B cell (primary cell): ENCODE measurements around the gene KIRREL1. TPM values are rescaled to one million over a fixed set of nuclear protein-coding genes. Genes with fewer than 3 reads are reported as not detected.

Experiments
- ATAC-seq: fragments of 200-7000 bp; cut with Tn5 transposase; one replicate; pipeline ENCODE4 v1.10.0; 2021; ENCODE audit warnings: low read depth, mild to moderate bottlenecking, moderate number of reproducible peaks, moderate library complexity
- CTCF ChIA-PET: fragments of 350-600 bp; sonication (Branson Sonifier 250); formaldehyde crosslinking; loops from one replicate; lab custom pipeline; 2021; ENCODE audit warnings: antibody characterized with exemption, inconsistent platforms; lab: Charles Lee
- POLR2A ChIA-PET: fragments of 350-600 bp; sonication (Branson Sonifier 250); formaldehyde crosslinking; loops from one replicate; lab custom pipeline; 2021; ENCODE audit warnings: antibody characterized with exemption; lab: Charles Lee
- DNase-seq: peaks from one replicate; pipeline ENCODE4 v3.0.0; 2013
- H2AFZ ChIP-seq: 2 replicates; pipeline ENCODE4 v1.6.1; 2012; ENCODE audit warnings: mild to moderate bottlenecking, low read depth, low read length; ENCODE audit not compliant: insufficient read depth, poor library complexity, severe bottlenecking
- H3K27ac ChIP-seq, 2 donors: 1 replicate in 1 of 2; 2 replicates in 1 of 2; pipeline ENCODE4 v1.5.1; 2012 to 2013; ENCODE audit warnings: low read length in 2 of 2, mild to moderate bottlenecking in 2 of 2, moderate library complexity in 1 of 2
- H3K27me3 ChIP-seq, 4 experiments: fragments of 200-600 bp in 1 of 4; sonication (generic) in 1 of 4; replicated peaks in 1 of 4; 1 replicate in 2 of 4; 2 replicates in 2 of 4; pipeline versions ENCODE4 v1.6.1 to v1.7.0; 2013 to 2016; ENCODE audit warnings: low read length in 3 of 4, mild to moderate bottlenecking in 2 of 4, mixed read lengths in 1 of 4, moderate library complexity in 1 of 4; ENCODE audit not compliant: insufficient read depth in 4 of 4, control insufficient read depth in 3 of 4; ENCODE audit errors: control extremely low read depth in 1 of 4
- H3K36me3 ChIP-seq, 2 experiments: replicated peaks in 1 of 2; 1 replicate in 1 of 2; 2 replicates in 1 of 2; pipeline versions ENCODE4 v1.6.1 to v1.7.1; 2013; ENCODE audit warnings: low read length in 1 of 2; ENCODE audit not compliant: insufficient read depth in 2 of 2, control insufficient read depth in 1 of 2; ENCODE audit errors: control extremely low read depth in 1 of 2, extremely low read depth in 1 of 2
- H3K4me1 ChIP-seq, 2 donors: fragments of 200-600 bp in 1 of 2; sonication (generic) in 1 of 2; 1 replicate in 1 of 2; 2 replicates in 1 of 2; pipeline versions ENCODE4 v1.5.1 to v1.6.1; 2013 to 2017; ENCODE audit warnings: low read length in 2 of 2; ENCODE audit not compliant: control insufficient read depth in 2 of 2, insufficient read depth in 2 of 2
- H3K4me2 ChIP-seq: replicated peaks from 2 replicates; pipeline ENCODE3; 2012; ENCODE audit warnings: mild to moderate bottlenecking, low read depth, low read length; ENCODE audit not compliant: poor library complexity, severe bottlenecking
- H3K4me3 ChIP-seq, 5 experiments: fragments of 200-600 bp in 1 of 5; sonication (generic) in 1 of 5; 1 replicate in 3 of 5; 2 replicates in 2 of 5; pipeline versions ENCODE4 v1.5.1 to v1.7.0; 2011 to 2016; ENCODE audit warnings: low read length in 4 of 5, mild to moderate bottlenecking in 4 of 5, low read depth in 2 of 5, control low read depth in 1 of 5, moderate library complexity in 1 of 5; ENCODE audit not compliant: insufficient read depth in 1 of 5; ENCODE audit errors: control extremely low read depth in 1 of 5, extremely low read depth in 1 of 5
- H3K79me2 ChIP-seq: fragments of 200-600 bp; sonication (generic); one replicate; pipeline ENCODE4 v1.6.0; 2016; ENCODE audit warnings: low read length; ENCODE audit not compliant: control insufficient read depth, insufficient read depth
- H3K9ac ChIP-seq: fragments of 200-600 bp; sonication (generic); 2 replicates; pipeline ENCODE4 v1.6.1; 2017; ENCODE audit warnings: mild to moderate bottlenecking, low read length, moderate library complexity
- H3K9me3 ChIP-seq, 3 donors: one replicate each; pipeline versions ENCODE4 v1.6.1 to v1.7.1; 2013; ENCODE audit warnings: low read length in 2 of 3; ENCODE audit not compliant: control insufficient read depth in 2 of 3, insufficient read depth in 1 of 3; ENCODE audit errors: control extremely low read depth in 1 of 3
- H4K20me1 ChIP-seq: 2 replicates; pipeline ENCODE4 v1.6.0; 2012; ENCODE audit warnings: mild to moderate bottlenecking, low read length; ENCODE audit not compliant: insufficient read depth, control insufficient read depth, poor library complexity, severe bottlenecking
- H3K27ac Mint-ChIP-seq: one replicate; pipeline ENCODE4 v1.8.0; 2021; ENCODE audit warnings: mixed read lengths
- H3K27me3 Mint-ChIP-seq: one replicate; pipeline ENCODE4 v1.8.0; 2021; ENCODE audit warnings: mixed read lengths
- H3K4me1 Mint-ChIP-seq: one replicate; pipeline ENCODE4 v1.8.0; 2021; ENCODE audit warnings: mixed read lengths
- H3K4me3 Mint-ChIP-seq: one replicate; pipeline ENCODE4 v1.8.0; 2021; ENCODE audit warnings: mixed read lengths
- H3K9me3 Mint-ChIP-seq: one replicate; pipeline ENCODE4 v1.8.0; 2022; ENCODE audit warnings: mixed read lengths; ENCODE audit not compliant: insufficient read depth
- EZH2 ChIP-seq: IDR thresholded peaks from 2 replicates; pipeline ENCODE4 v1.6.1; 2012; ENCODE audit warnings: borderline replicate concordance, low read depth, mild to moderate bottlenecking, moderate library complexity, low read length; ENCODE audit not compliant: insufficient read depth, poor library complexity, severe bottlenecking
- WGBS: methylation state at CpG from one replicate; pipeline ENCODE4 v1.1.5; 2013; ENCODE audit warnings: missing lambda C conversion rate; ENCODE audit not compliant: insufficient coverage; 5-methylcytosine and 5-hydroxymethylcytosine counted together
- intact Hi-C: fragments of 100-400 bp; cut with micrococcal nuclease; formaldehyde crosslinking; loops from one replicate; pipeline ENCODE4 v1.10.0; 2022
- polyA plus RNA-seq: library from polyadenylated mRNA; depleted of rRNA; stranded (reverse); fragments of >200 nt; gene quantifications from 2 replicates; pipeline ENCODE4 v1.2.3, GENCODE V29; 2012
- total RNA-seq, 2 donors: library from RNA; stranded (reverse); fragments of 120-200 nt in 1 of 2; gene quantifications; 1 replicate in 1 of 2; 2 replicates in 1 of 2; pipeline versions ENCODE4 v1.2.3 to v1.2.4, GENCODE V29; 2013 to 2022
- TF ChIP-seq, protein P1 (sequence below): fragments of 200-600 bp; IDR thresholded peaks from one replicate; pipeline ENCODE4 v1.8.0; 2022; ENCODE audit warnings: antibody characterized with exemption, mild to moderate bottlenecking

The KIRREL1 gene
- total and polyA plus RNA-seq, 2 donors (not counting 1 experiment from before 2014, with no cell fraction given) = not detected

DNA sequence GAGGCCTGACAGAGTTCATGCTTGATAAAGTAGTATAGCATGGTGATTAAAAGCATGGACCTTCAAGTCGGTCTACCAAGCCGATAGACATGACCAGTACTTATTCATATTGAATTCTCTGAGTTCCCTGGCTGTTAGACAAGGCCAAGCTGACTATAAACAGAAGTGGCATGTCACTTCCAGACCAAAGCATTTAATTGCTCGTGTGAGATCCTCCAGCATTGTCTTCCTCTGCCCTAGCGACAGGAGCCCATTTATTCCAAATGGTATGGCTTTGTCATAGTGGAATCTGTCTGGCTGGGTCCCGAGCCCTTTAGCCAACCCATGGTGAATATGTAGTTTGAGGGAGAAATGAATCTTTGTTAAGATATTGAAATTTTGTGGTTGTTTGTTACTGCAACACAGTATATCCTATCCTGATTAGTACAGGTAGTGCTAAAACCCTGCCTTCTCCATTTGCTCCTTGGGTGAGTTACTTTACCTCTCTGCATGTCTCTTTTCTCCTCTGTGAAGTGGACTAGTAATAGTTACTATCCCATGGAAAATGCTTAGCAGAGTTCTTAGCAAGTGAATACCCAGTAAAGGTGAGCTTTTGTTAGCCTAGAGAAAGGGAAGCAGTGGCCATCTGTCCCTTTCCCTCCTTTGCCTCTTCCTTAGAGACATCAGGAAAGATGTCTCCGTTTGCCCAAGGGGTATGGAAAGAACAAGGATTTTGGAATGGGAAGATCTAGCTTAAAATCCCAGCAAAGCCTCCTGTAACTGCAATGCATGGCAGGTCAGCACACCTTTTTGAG, 109.6 kb downstream of the KIRREL1 start:
- intact Hi-C loops = no loop called here
- TF ChIP-seq, protein P1, sequence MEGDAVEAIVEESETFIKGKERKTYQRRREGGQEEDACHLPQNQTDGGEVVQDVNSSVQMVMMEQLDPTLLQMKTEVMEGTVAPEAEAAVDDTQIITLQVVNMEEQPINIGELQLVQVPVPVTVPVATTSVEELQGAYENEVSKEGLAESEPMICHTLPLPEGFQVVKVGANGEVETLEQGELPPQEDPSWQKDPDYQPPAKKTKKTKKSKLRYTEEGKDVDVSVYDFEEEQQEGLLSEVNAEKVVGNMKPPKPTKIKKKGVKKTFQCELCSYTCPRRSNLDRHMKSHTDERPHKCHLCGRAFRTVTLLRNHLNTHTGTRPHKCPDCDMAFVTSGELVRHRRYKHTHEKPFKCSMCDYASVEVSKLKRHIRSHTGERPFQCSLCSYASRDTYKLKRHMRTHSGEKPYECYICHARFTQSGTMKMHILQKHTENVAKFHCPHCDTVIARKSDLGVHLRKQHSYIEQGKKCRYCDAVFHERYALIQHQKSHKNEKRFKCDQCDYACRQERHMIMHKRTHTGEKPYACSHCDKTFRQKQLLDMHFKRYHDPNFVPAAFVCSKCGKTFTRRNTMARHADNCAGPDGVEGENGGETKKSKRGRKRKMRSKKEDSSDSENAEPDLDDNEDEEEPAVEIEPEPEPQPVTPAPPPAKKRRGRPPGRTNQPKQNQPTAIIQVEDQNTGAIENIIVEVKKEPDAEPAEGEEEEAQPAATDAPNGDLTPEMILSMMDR = no peak
- TF ChIP-seq EZH2 = no peak
- no peak overlapping the region for H3K4me2 ChIP-seq
- Mint-ChIP-seq H3K27me3 (peaks cover 22% of the 10 kb centered on the region), H3K9me3 (no peaks in the 10 kb centered on the region), H3K27ac (no peak overlapping the region), H3K4me3 (no peak overlapping the region), H3K4me1 (no peaks in the 10 kb centered on the region)
- no peak overlapping the region for H2AFZ ChIP-seq
- 93% methylated on average over 2 of the region's 6 CpGs for WGBS
- POLR2A ChIA-PET = no interaction called here
- H3K36me3 ChIP-seq = no peaks in the 10 kb centered on the region
- DNase-seq = no peak
- no peak for ATAC-seq
- H3K9ac ChIP-seq = no peak overlapping the region
- CTCF ChIA-PET = interaction anchor here (1.3 to 2.5 kb wide), 5 partner anchors 8 to 111 kb away, joined by 4 to 14 read pairs (median 10); no protein-coding TSS in a partner anchor
- no peak overlapping the region for H3K27ac ChIP-seq
- peaks cover 0 to 8% (median 2%) of the 10 kb centered on the region in 4 experiments for H3K27me3 ChIP-seq
- H3K9me3 ChIP-seq = no peaks in the 10 kb centered on the region
- H3K4me1 ChIP-seq = no peaks in the 10 kb centered on the region
- no peak overlapping the region for H3K4me3 ChIP-seq
- H4K20me1 ChIP-seq = no peaks in the 10 kb centered on the region
- no peaks in the 10 kb centered on the region for H3K79me2 ChIP-seq

GRCh38 chr1:158103861-158104522, 110.5 kb downstream of the KIRREL1 start:
- Histone ChIP-seq H4K20me1 (no peaks in the 10 kb centered on the region), H3K79me2 (no peaks in the 10 kb centered on the region), H3K4me3 (no peak overlapping the region), H3K9ac (no peak overlapping the region), H2AFZ (no peak overlapping the region), H3K4me1 (no peaks in the 10 kb centered on the region), H3K9me3 (peaks cover 0 to 2% (median 1%) of the 10 kb centered on the region in 3 donors), H3K4me2 (no peak overlapping the region), H3K27me3 (peaks cover 0 to 8% (median 2%) of the 10 kb centered on the region in 4 experiments), H3K27ac (no peak overlapping the region), H3K36me3 (no peaks in the 10 kb centered on the region)
- H3K27ac Mint-ChIP-seq = no peak overlapping the region
- 64% methylated on average over 4 of the region's 5 CpGs for WGBS
- no peak for ATAC-seq
- intact Hi-C loops = no loop called here
- no peak overlapping the region for H3K4me3 Mint-ChIP-seq
- peaks cover 22% of the 10 kb centered on the region for H3K27me3 Mint-ChIP-seq
- TF ChIP-seq EZH2 = no peak
- TF ChIP-seq, protein P1 = no peak
- no peak for DNase-seq
- peaks cover 3% of the 10 kb centered on the region for H3K9me3 Mint-ChIP-seq
- H3K4me1 Mint-ChIP-seq = no peaks in the 10 kb centered on the region
- CTCF ChIA-PET = interaction anchor here (1.3 to 2.5 kb wide), 6 partner anchors 9 to 112 kb away, joined by 4 to 14 read pairs (median 8); no protein-coding TSS in a partner anchor
- POLR2A ChIA-PET = no interaction called here
